Stomach (tissue), 4 donors: ENCODE measurements around the gene SAP25.

ENCODE experiments used
- EP300 ChIP-seq: sonication (generic); formaldehyde crosslinking; IDR thresholded peaks from one replicate; pipeline ENCODE4 v1.6.1; 2017; ENCODE audit warnings: antibody characterized with exemption
- POLR2A ChIP-seq, 4 donors: fragments of 450-650 bp; IDR thresholded peaks; one replicate each; pipeline ENCODE4 v1.6.1; 2016; ENCODE audit warnings: antibody characterized with exemption in 4 of 4, control low read depth in 2 of 4, mild to moderate bottlenecking in 1 of 4, moderate library complexity in 1 of 4
- POLR2AphosphoS5 ChIP-seq, 3 donors: sonication (generic); formaldehyde crosslinking; IDR thresholded peaks; one replicate each; pipeline ENCODE4 v1.6.1; 2016; ENCODE audit warnings: antibody characterized with exemption in 3 of 3
- TF ChIP-seq, protein P1 (sequence below), 7 experiments: fragments of 450-650 bp in 4 of 7; fragments of 200-600 bp in 3 of 7; sonication (generic) in 3 of 7; IDR thresholded peaks; one replicate each; pipeline ENCODE4 v1.5.1; 2016 to 2019; ENCODE audit warnings: antibody characterized with exemption in 7 of 7, control low read depth in 2 of 7, mild to moderate bottlenecking in 1 of 7

DNA sequence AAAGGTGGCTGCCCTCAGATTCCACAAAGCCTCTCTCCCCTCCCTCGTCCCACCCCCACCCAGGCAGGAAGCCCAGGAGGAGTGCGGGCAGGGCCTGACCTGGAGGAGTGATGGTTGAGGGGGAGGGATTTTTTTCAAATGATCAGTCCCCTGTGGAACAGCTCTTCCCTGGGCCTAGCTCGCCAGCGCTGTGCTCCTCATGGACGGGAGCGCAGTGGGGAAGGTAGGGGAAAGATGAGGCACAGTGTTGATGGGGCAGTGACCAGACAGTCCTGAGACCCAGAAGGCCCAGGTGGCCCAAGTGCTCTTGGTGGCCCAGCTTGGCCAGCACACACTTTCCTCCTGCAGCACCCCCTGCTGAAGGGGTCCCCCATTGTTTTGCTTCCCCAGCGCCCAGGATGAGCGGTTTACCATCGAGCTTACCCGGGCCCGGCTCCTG, 8.5 kb downstream of the SAP25 start:
- TF ChIP-seq, protein P1, sequence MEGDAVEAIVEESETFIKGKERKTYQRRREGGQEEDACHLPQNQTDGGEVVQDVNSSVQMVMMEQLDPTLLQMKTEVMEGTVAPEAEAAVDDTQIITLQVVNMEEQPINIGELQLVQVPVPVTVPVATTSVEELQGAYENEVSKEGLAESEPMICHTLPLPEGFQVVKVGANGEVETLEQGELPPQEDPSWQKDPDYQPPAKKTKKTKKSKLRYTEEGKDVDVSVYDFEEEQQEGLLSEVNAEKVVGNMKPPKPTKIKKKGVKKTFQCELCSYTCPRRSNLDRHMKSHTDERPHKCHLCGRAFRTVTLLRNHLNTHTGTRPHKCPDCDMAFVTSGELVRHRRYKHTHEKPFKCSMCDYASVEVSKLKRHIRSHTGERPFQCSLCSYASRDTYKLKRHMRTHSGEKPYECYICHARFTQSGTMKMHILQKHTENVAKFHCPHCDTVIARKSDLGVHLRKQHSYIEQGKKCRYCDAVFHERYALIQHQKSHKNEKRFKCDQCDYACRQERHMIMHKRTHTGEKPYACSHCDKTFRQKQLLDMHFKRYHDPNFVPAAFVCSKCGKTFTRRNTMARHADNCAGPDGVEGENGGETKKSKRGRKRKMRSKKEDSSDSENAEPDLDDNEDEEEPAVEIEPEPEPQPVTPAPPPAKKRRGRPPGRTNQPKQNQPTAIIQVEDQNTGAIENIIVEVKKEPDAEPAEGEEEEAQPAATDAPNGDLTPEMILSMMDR (IDR thresholded peaks at IDR 0.05) = no peak
- TF ChIP-seq POLR2A (IDR thresholded peaks at IDR 0.05) = no peak
- no peak for TF ChIP-seq EP300
- no peak for TF ChIP-seq POLR2AphosphoS5 (IDR thresholded peaks at IDR 0.05)
